ENCODE results near the gene MYO7B. TPM values are rescaled to one million over a fixed set of nuclear protein-coding genes. Genes with fewer than 3 reads are reported as not detected.

MYO7B gene
- total RNA-seq, 1 donor from 2014 or later: under 0.01 TPM

GRCh38 chr2:127572841-127573240, 37.4 kb downstream of the MYO7B start:
- no peak for DNase-seq (ENCODE audit: low read depth in 2 of 2)

DNA sequence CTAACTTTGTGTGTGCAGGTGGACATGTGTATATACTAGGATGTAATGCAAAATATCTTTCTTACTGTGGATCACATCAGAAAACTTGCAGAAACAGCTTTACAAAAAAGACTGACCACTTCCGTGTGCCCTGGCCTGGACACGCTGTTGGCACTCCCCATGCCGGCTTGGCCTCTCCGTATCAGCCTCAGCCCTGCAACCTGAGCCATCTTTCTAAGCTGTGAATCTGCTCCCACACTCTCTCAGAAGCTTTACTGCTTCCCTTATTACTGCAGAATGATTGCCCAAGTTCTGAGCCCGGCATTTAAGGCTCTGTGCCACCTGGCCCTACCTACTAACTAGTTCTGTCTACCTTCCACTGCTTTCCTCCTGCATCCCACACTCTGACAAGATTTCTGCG, 37.8 kb downstream of the MYO7B start:
- no peak for DNase-seq (ENCODE audit: low read depth in 2 of 2)

- DNase-seq (ENCODE audit: low read depth in 2 of 2): no peak
Measured at GRCh38 chr2:127573771-127574170, 38.3 kb downstream of the MYO7B start.

- no peak for DNase-seq (ENCODE audit: low read depth in 2 of 2)
Measured at GRCh38 chr2:127574656-127575055, 39.2 kb downstream of the MYO7B start.

DNA sequence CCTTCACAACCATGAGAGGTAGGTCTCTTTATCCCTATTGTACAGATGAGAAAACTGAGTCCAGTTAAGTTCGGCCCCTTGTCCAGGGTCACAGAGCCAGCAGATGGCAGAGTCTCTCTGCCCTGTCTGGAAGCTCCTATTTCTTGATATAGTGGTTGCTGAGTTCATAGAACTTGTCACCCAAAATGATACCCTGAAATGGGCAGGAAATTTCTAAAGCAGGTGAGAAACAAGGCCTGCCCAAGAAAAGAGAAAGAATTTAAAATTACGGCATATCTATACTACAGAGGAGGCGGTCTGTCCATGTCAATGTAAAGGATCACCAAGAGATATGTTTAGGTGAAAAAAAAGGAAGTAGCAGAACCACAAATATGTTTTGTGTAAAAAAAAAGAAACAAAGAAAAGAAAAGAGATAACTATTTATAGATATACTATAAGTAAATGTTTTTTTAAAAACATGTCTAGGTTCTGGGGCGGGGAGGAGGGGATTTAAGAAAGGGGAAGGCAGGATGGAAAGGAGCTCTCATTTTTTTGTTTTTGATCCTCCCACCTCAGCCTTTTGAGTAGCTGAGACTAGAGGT, 39.8 kb downstream of the MYO7B start:
- no peak for DNase-seq (ENCODE audit: low read depth in 2 of 2)

- no peak for DNase-seq (ENCODE audit: low read depth in 2 of 2)
Measured at GRCh38 chr2:127575941-127576432, 40.5 kb downstream of the MYO7B start.

- no peak for DNase-seq (ENCODE audit: low read depth in 2 of 2)
Measured at GRCh38 chr2:127576433-127577207, 41.1 kb downstream of the MYO7B start.

GRCh38 chr2:127577208-127577475, 41.7 kb downstream of the MYO7B start:
- no peak for DNase-seq (ENCODE audit: low read depth in 2 of 2)

DNA sequence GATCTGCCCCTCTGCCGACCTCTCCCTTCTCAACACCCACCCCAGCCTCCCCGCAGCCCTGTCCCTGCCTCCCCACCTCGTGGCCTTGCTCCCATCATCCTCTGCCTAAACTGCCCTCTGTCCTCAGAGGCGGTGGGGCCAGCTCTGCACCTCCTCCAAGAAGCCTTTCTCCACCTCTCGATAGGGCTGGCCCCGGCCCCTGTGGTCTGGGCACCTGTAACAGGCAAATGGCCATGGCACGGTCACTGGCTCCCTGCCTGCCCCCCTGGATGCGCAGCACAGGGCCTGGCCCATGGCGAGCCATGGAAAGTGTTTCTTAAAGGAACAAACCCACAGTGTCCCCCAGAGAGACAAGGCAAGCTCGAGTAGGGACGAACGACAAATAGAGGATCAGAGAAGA, 42.0 kb downstream of the MYO7B start:
- DNase-seq (ENCODE audit: low read depth in 2 of 2): no peak

DNA sequence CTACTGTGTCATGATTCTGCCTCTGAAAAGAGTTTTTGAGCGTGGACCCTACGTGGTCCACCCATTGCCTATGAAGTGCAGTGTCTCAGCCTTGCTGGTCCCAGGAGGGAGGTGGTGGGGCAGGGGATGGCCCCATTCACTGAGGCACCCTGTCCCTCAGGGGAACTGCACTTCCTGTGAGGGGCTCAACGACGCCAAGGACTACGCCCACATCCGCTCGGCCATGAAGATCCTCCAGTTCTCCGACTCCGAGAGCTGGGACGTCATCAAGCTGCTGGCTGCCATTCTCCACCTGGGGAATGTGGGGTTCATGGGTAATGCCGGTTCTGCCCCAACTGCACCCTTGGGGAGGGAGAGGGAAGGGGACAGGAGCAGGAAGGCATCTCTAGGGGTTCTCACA, 42.5 kb downstream of the MYO7B start:
- no peak for DNase-seq (ENCODE audit: low read depth in 2 of 2)

GRCh38 chr2:127578411-127578810, 42.9 kb downstream of the MYO7B start:
- DNase-seq (ENCODE audit: low read depth in 2 of 2): no peak

DNA sequence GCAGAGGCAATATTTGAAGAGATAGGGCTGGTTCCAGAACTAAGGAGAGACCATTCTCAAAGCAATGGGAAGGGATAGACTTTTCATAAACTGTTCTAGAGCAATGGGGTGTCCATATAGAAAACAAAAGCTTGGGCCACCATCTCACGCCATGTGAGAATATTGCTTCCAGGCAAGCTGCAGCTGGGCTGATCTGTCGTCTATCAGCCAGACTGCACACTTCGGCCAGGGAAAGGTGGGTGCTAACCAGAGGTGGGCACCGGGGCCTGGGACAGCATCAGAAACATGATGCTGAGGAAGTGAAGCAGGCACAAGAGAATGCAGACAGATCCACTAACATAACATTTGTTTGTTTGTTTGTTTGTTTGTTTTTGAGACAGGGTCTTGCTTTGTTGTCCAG, 43.7 kb downstream of the MYO7B start:
- no peak for DNase-seq (ENCODE audit: low read depth in 2 of 2)

GRCh38 chr2:127580167-127581049, 44.9 kb downstream of the MYO7B start:
- no peak for DNase-seq (ENCODE audit: low read depth in 2 of 2)

DNA sequence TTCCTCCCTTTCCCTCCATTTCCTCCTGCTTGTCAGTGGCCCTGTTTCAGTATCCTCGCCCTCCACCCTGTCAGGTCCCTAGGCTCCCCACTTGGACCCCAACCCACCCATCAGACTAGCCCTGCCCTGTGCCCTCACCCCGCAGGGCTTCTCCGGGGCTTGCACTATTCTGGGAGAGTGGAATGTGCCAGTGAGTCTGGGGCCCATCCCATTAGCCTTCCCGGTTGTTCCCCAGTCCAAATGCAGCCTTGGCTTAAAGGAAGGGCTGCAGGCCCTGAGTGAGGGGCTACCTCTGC, 45.5 kb downstream of the MYO7B start:
- no peak for DNase-seq (ENCODE audit: low read depth in 2 of 2)

GRCh38 chr2:127581516-127582490, 46.3 kb downstream of the MYO7B start:
- DNase-seq (ENCODE audit: low read depth in 2 of 2): no peak

DNA sequence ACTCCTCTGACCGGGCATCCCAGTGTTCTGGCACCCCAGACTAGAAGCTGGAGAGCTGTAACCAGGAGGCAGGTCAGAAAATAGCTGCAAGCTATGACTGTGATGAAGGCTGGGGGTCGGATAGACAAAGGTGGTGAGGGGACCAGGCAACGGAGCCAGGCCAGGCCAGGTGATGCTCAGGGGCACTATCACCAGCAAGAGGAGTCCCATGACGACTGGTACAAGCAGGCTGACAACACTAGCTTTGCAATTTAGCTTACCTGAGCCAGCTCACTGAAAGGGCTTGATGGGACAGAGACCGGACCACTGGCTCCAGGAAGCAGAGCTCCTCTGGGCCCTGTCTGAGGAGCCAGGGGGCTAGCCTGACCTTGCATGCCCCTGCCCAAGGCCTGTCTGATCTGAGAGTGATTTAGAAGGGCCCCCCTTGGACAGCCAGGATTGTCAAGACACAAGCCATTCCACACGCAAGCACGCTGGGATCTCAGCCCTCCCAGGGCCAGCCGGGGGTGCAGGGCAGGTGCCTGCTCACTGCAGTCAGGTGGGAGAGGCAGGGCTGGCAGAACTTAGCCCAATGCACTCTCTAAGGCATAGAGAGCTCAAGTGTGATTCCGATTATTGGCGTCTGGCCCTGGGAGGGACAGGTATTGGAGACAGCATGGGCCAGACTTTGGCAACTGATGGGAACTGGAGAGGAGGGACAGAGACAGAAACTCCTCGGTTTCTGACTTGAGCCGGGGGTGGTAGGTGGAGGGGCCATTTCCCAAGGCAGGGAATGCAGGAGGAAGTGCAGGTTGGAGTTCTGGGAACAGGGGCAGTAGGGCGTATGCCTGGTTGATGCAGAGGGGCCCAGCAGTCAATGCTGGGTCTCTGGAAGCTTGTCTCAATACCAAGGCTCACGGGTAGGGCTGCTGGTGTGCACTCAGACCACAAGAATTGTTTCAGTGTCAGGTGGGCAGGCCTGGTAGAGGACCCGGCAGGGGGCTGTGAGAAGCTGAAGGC, 47.7 kb downstream of the MYO7B start:
- no peak for DNase-seq (ENCODE audit: low read depth in 2 of 2)

DNA sequence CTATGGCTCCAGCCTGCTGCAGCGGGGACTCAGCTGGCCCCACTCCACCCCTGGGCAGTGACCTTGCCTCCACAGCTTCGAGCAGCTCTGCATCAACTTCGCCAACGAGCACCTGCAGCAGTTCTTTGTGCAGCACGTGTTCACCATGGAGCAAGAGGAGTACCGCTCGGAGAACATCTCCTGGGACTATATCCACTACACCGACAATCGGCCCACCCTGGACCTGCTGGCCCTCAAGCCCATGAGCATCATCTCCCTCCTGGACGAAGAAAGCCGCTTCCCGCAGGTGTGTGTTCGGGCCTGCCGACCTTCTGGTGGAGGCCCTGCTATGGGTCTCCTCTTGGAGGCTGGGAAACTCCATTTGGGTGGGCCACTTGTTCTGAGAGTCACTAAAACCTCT, 48.6 kb downstream of the MYO7B start:
- DNase-seq (ENCODE audit: low read depth in 2 of 2): no peak

GRCh38 chr2:127584516-127585033, 49.1 kb downstream of the MYO7B start:
- DNase-seq (ENCODE audit: low read depth in 2 of 2): no peak

GRCh38 chr2:127585270-127585807, 49.9 kb downstream of the MYO7B start:
- peak in 1 of 2 donors; percentile 29 for DNase-seq (ENCODE audit: low read depth in 2 of 2)

- DNase-seq (ENCODE audit: low read depth in 2 of 2): no peak
Measured at GRCh38 chr2:127586136-127586535, 50.7 kb downstream of the MYO7B start.

Data from lung microvascular endothelial cell (primary cell).